ENCODE results near the gene SERPINB13. TPM values are rescaled to one million over a fixed set of nuclear protein-coding genes. Genes with fewer than 3 reads are reported as not detected.

Gene SERPINB13
- total RNA-seq, 1 donor = not detected

- Histone ChIP-seq H4K20me1 (ENCODE audit: insufficient read depth, low read length) (no peaks in the 10 kb centered on the region), H3K27ac (ENCODE audit: low read depth, low read length) (no peak overlapping the region), H2AFZ (ENCODE audit: low read length) (no peak overlapping the region), H3K4me3 (ENCODE audit: insufficient read depth, low read length) (no peak overlapping the region), H3K27me3 (ENCODE audit: insufficient read depth, low read length) (no peaks in the 10 kb centered on the region), H3K79me2 (ENCODE audit: insufficient read depth, low read length) (no peaks in the 10 kb centered on the region), H3K36me3 (ENCODE audit: insufficient read depth, low read length) (no peaks in the 10 kb centered on the region), H3K4me2 (ENCODE audit: insufficient read depth, low read length) (no peak overlapping the region), H3K4me1 (ENCODE audit: insufficient read depth, low read length) (peaks cover 5% of the 10 kb centered on the region), H3K9me3 (ENCODE audit: low read depth, low read length) (no peaks in the 10 kb centered on the region)
- DNase-seq (ENCODE audit: insufficient read length, low spot score, missing footprints) = no peak
- TF ChIP-seq, protein P1, sequence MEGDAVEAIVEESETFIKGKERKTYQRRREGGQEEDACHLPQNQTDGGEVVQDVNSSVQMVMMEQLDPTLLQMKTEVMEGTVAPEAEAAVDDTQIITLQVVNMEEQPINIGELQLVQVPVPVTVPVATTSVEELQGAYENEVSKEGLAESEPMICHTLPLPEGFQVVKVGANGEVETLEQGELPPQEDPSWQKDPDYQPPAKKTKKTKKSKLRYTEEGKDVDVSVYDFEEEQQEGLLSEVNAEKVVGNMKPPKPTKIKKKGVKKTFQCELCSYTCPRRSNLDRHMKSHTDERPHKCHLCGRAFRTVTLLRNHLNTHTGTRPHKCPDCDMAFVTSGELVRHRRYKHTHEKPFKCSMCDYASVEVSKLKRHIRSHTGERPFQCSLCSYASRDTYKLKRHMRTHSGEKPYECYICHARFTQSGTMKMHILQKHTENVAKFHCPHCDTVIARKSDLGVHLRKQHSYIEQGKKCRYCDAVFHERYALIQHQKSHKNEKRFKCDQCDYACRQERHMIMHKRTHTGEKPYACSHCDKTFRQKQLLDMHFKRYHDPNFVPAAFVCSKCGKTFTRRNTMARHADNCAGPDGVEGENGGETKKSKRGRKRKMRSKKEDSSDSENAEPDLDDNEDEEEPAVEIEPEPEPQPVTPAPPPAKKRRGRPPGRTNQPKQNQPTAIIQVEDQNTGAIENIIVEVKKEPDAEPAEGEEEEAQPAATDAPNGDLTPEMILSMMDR (IDR thresholded peaks at IDR 0.05; ENCODE audit: extremely low read depth, low read depth, low read length) = no peak
Observed at GRCh38 chr18:63545000-63545399, 42.1 kb upstream of the SERPINB13 start.

- Histone ChIP-seq H3K79me2 (ENCODE audit: insufficient read depth, low read length) (no peaks in the 10 kb centered on the region), H3K4me2 (ENCODE audit: insufficient read depth, low read length) (no peak overlapping the region), H3K4me3 (ENCODE audit: insufficient read depth, low read length) (no peak overlapping the region), H2AFZ (ENCODE audit: low read length) (no peak overlapping the region), H3K9me3 (ENCODE audit: low read depth, low read length) (no peaks in the 10 kb centered on the region), H3K27me3 (ENCODE audit: insufficient read depth, low read length) (no peaks in the 10 kb centered on the region), H4K20me1 (ENCODE audit: insufficient read depth, low read length) (no peaks in the 10 kb centered on the region), H3K4me1 (ENCODE audit: insufficient read depth, low read length) (peaks cover 7% of the 10 kb centered on the region), H3K27ac (ENCODE audit: low read depth, low read length) (no peak overlapping the region), H3K36me3 (ENCODE audit: insufficient read depth, low read length) (no peaks in the 10 kb centered on the region)
- no peak for DNase-seq (ENCODE audit: insufficient read length, low spot score, missing footprints)
- TF ChIP-seq, protein P1 (IDR thresholded peaks at IDR 0.05; ENCODE audit: extremely low read depth, low read depth, low read length) = no peak
Observed at GRCh38 chr18:63550068-63550467, 37.1 kb upstream of the SERPINB13 start.

- H4K20me1 ChIP-seq (ENCODE audit: insufficient read depth, low read length) = no peaks in the 10 kb centered on the region
- H3K4me1 ChIP-seq (ENCODE audit: insufficient read depth, low read length) = peaks cover 7% of the 10 kb centered on the region
- no peaks in the 10 kb centered on the region for H3K36me3 ChIP-seq (ENCODE audit: insufficient read depth, low read length)
- no peaks in the 10 kb centered on the region for H3K27me3 ChIP-seq (ENCODE audit: insufficient read depth, low read length)
- H3K4me3 ChIP-seq (ENCODE audit: insufficient read depth, low read length) = no peak overlapping the region
- no peak overlapping the region for H3K4me2 ChIP-seq (ENCODE audit: insufficient read depth, low read length)
- H3K79me2 ChIP-seq (ENCODE audit: insufficient read depth, low read length) = no peaks in the 10 kb centered on the region
- no peaks in the 10 kb centered on the region for H3K9me3 ChIP-seq (ENCODE audit: low read depth, low read length)
- TF ChIP-seq, protein P1 (IDR thresholded peaks at IDR 0.05; ENCODE audit: extremely low read depth, low read depth, low read length) = no peak
- H2AFZ ChIP-seq (ENCODE audit: low read length) = no peak overlapping the region
- DNase-seq (ENCODE audit: insufficient read length, low spot score, missing footprints) = no peak
- H3K27ac ChIP-seq (ENCODE audit: low read depth, low read length) = no peak overlapping the region
Observed at GRCh38 chr18:63551769-63552168, 35.4 kb upstream of the SERPINB13 start.

- H3K27ac ChIP-seq (ENCODE audit: low read depth, low read length) = no peak overlapping the region
- H3K4me1 ChIP-seq (ENCODE audit: insufficient read depth, low read length) = peaks cover 7% of the 10 kb centered on the region
- TF ChIP-seq, protein P1 (IDR thresholded peaks at IDR 0.05; ENCODE audit: extremely low read depth, low read depth, low read length) = no peak
- no peaks in the 10 kb centered on the region for H3K79me2 ChIP-seq (ENCODE audit: insufficient read depth, low read length)
- H3K9me3 ChIP-seq (ENCODE audit: low read depth, low read length) = no peaks in the 10 kb centered on the region
- peak overlapping the region; percentile 40 for H3K4me2 ChIP-seq (ENCODE audit: insufficient read depth, low read length)
- H4K20me1 ChIP-seq (ENCODE audit: insufficient read depth, low read length) = no peaks in the 10 kb centered on the region
- peak overlapping the region; percentile 13 for H2AFZ ChIP-seq (ENCODE audit: low read length)
- no peaks in the 10 kb centered on the region for H3K27me3 ChIP-seq (ENCODE audit: insufficient read depth, low read length)
- no peak for DNase-seq (ENCODE audit: insufficient read length, low spot score, missing footprints)
- H3K4me3 ChIP-seq (ENCODE audit: insufficient read depth, low read length) = no peak overlapping the region
- H3K36me3 ChIP-seq (ENCODE audit: insufficient read depth, low read length) = no peaks in the 10 kb centered on the region
Observed at GRCh38 chr18:63552581-63552980, 34.6 kb upstream of the SERPINB13 start.
